GM23248 (cell line): ENCODE results near the gene PPP2R1B. TPM values are rescaled to one million over a fixed set of nuclear protein-coding genes. Genes with fewer than 3 reads are reported as not detected.

Source experiments
- DNase-seq: peaks from one replicate; pipeline ENCODE4 v3.0.0-alpha.2; 2015
- H2AFZ ChIP-seq: fragments of 200-600 bp; sonication (generic); 2 replicates; pipeline ENCODE4 v1.6.1; 2016; ENCODE audit warnings: antibody characterized with exemption
- H3F3A ChIP-seq: fragments of 200-600 bp; sonication (generic); 2 replicates; pipeline ENCODE4 v1.6.1; 2016; ENCODE audit warnings: mild to moderate bottlenecking, antibody characterized with exemption, mixed run types; ENCODE audit not compliant: insufficient read depth
- H3K27ac ChIP-seq: fragments of 200-600 bp; sonication (generic); 2 replicates; pipeline ENCODE4 v1.5.1; 2016; ENCODE audit warnings: mild to moderate bottlenecking
- H3K27me3 ChIP-seq: fragments of 200-600 bp; sonication (generic); replicated peaks from 2 replicates; pipeline ENCODE4 v1.6.1; 2016; ENCODE audit warnings: mild to moderate bottlenecking; ENCODE audit not compliant: insufficient read depth
- H3K36me3 ChIP-seq: fragments of 200-600 bp; sonication (generic); 2 replicates; pipeline ENCODE4 v1.6.1; 2016; ENCODE audit warnings: low read depth, mild to moderate bottlenecking
- H3K4me1 ChIP-seq: fragments of 200-600 bp; sonication (generic); 2 replicates; pipeline ENCODE4 v1.6.1; 2016; ENCODE audit warnings: mild to moderate bottlenecking; ENCODE audit not compliant: insufficient read depth
- H3K4me2 ChIP-seq: fragments of 200-600 bp; sonication (generic); one replicate; pipeline ENCODE4 v1.6.1; 2016; ENCODE audit warnings: mild to moderate bottlenecking; ENCODE audit not compliant: unreplicated experiment
- H3K4me3 ChIP-seq: fragments of 200-600 bp; sonication (generic); 2 replicates; pipeline ENCODE4 v1.5.1; 2016; ENCODE audit warnings: mild to moderate bottlenecking
- H3K79me2 ChIP-seq: fragments of 200-600 bp; sonication (generic); 2 replicates; pipeline ENCODE4 v1.6.1; 2016; ENCODE audit warnings: mild to moderate bottlenecking; ENCODE audit not compliant: insufficient read depth
- H3K9ac ChIP-seq: fragments of 200-600 bp; sonication (generic); 2 replicates; pipeline ENCODE4 v1.6.1; 2016; ENCODE audit warnings: mild to moderate bottlenecking
- H3K9me2 ChIP-seq: fragments of 200-600 bp; sonication (generic); 2 replicates; pipeline ENCODE4 v1.6.1; 2016; ENCODE audit warnings: mixed run types, mild to moderate bottlenecking, moderate library complexity; ENCODE audit not compliant: insufficient read depth
- H3K9me3 ChIP-seq: fragments of 200-600 bp; sonication (generic); one replicate; pipeline ENCODE4 v1.6.1; 2017; ENCODE audit warnings: low read depth
- H4K20me1 ChIP-seq: fragments of 200-600 bp; sonication (generic); 2 replicates; pipeline ENCODE4 v1.6.0; 2016; ENCODE audit not compliant: insufficient read depth
- EZH2 ChIP-seq: fragments of 200-600 bp; sonication (generic); IDR thresholded peaks from 2 replicates; pipeline ENCODE4 v1.6.1; 2018; ENCODE audit warnings: antibody characterized with exemption, mild to moderate bottlenecking; ENCODE audit not compliant: insufficient read depth, poor library complexity, severe bottlenecking
- EZH2phosphoT487 ChIP-seq: fragments of 200-600 bp; sonication (generic); IDR thresholded peaks from 2 replicates; pipeline ENCODE4 v1.6.1; 2018; ENCODE audit warnings: antibody characterized with exemption, moderate library complexity, mild to moderate bottlenecking, low read depth; ENCODE audit not compliant: insufficient read depth
- WGBS, 2 experiments: methylation state at CpG; one replicate each; pipeline ENCODE4 v1.1.6; 2015 to 2017; ENCODE audit warnings: low lambda C conversion rate in 2 of 2, low coverage in 1 of 2; ENCODE audit errors: missing lambda C conversion rate in 2 of 2; 5-methylcytosine and 5-hydroxymethylcytosine counted together
- in situ Hi-C: fragments of 300-500 bp; cut with MboI; formaldehyde crosslinking; loops from 2 replicates; pipeline ENCODE4 v1.15.0; 2020
- polyA plus RNA-seq: library from polyadenylated mRNA; unstranded; fragments of >200 nt; fragmentation: Nextera tagmentation; extraction: Ambion mirVana; gene quantifications from 2 replicates; pipeline ENCODE4 v1.2.1, GENCODE V29; 2016
- total RNA-seq: library from RNA; depleted of rRNA; stranded (reverse); fragments of >200 nt; shearing (Covaris generic); gene quantifications from 2 replicates; pipeline ENCODE4 v1.2.3, GENCODE V29; 2014

Gene PPP2R1B
- total and polyA plus RNA-seq, 2 experiments from 2014 or later: 25.1 to 26.2 TPM

DNA sequence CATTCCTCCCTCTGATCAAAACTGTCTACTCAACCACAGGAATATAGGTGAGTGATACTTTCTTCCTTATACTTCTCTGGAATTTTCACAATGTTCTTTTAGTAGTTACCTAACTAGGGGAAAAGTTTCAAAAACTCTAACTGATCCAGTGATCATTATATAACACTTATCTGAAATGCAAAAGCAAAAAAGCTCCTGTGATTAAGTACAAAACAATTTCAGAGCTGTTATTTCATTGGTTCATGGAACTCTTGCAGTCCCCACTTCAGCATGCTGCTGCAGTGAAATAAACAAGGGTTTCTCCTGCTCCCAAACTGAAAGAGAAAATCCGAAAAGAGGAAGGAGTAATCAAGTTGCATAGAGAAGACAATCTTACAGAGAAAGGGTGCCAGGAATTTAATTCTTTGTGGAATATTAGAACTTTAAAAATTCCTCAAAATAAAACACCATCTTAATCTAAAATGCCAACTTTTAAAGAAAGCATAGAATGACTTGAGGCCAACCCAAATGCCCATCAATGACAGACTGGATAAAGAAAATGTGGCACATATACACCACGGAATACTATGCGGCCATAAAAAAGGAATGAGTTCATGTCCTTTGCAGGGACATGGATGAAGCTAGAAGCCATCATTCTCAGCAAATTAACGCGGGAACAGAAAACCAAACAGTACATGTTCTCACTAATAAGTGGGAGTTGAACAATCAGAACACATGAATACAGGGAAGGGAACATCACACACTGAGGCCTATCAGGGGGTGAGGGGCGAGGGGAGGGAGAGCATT, 20.3 kb downstream of the PPP2R1B start:
- Histone ChIP-seq H3K9ac (peak overlapping the region; percentile 56), H3K9me2 (no peaks in the 10 kb centered on the region), H2AFZ (no peak overlapping the region), H3K4me3 (peak overlapping the region; percentile 54), H3K4me1 (peaks cover 22% of the 10 kb centered on the region), H3K27ac (peak overlapping the region; percentile 80), H3K36me3 (peaks cover 48% of the 10 kb centered on the region), H4K20me1 (no peaks in the 10 kb centered on the region), H3F3A (peaks cover 38% of the 10 kb centered on the region), H3K9me3 (no peaks in the 10 kb centered on the region), H3K27me3 (no peaks in the 10 kb centered on the region), H3K4me2 (peak overlapping the region; percentile 82), H3K79me2 (peaks cover 60% of the 10 kb centered on the region)
- in situ Hi-C loops: no loop called here
- TF ChIP-seq EZH2: no peak
- TF ChIP-seq EZH2phosphoT487: no peak
- peak; percentile 65 for DNase-seq
- 75 to 77% methylated on average over 6 of the region's 6 CpGs for WGBS, 2 experiments

DNA sequence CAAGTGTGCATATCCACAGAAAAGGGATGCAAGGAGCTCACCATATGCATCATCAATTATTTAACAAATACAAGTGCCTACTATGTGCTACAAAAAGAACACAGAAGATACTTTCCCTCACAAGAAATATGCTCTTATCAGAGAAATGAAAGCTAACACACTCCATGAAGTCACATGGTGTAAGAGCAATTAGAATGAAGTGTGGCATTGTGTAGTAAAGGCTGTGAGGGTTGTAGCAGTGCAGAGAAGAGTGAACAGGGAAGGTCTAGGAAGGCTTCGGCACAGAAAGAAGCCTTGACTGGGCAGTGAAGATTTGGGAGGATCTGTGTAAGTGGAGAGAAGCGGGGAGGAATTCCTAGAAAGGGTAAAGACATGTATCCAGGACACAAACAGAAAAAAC, 22.5 kb downstream of the PPP2R1B start:
- no peak overlapping the region for H3K4me2 ChIP-seq

GRCh38 chr11:111741751-111742150, 24.4 kb downstream of the PPP2R1B start:
- H3K36me3 ChIP-seq: peaks cover 40% of the 10 kb centered on the region
- H3K27ac ChIP-seq: no peak overlapping the region
- H3K4me1 ChIP-seq: peaks cover 39% of the 10 kb centered on the region
- H3K79me2 ChIP-seq: peaks cover 24% of the 10 kb centered on the region
- peaks cover 38% of the 10 kb centered on the region for H3F3A ChIP-seq
- no peak overlapping the region for H3K9ac ChIP-seq
- no peak for DNase-seq
- in situ Hi-C loops: no loop called here
- no peak overlapping the region for H2AFZ ChIP-seq
- no peak overlapping the region for H3K4me2 ChIP-seq
- WGBS, 2 experiments: 95 to 98% methylated on average over 2 of the region's 2 CpGs
- H3K4me3 ChIP-seq: no peak overlapping the region
- TF ChIP-seq EZH2: no peak
- no peak for TF ChIP-seq EZH2phosphoT487
- no peaks in the 10 kb centered on the region for H3K27me3 ChIP-seq
- H4K20me1 ChIP-seq: no peaks in the 10 kb centered on the region
- H3K9me2 ChIP-seq: no peaks in the 10 kb centered on the region
- no peaks in the 10 kb centered on the region for H3K9me3 ChIP-seq

More for the DNA sequence above, 22.5 kb downstream of the PPP2R1B start:
- peaks cover 44% of the 10 kb centered on the region for H3K79me2 ChIP-seq
- H3K4me1 ChIP-seq: peaks cover 22% of the 10 kb centered on the region
- H2AFZ ChIP-seq: no peak overlapping the region
- H3F3A ChIP-seq: peaks cover 38% of the 10 kb centered on the region
- 95 to 100% methylated on average over 2 of the region's 2 CpGs for WGBS, 2 experiments
- TF ChIP-seq EZH2phosphoT487 (no peak), EZH2 (no peak)
- no peak overlapping the region for H3K9ac ChIP-seq
- H3K9me3 ChIP-seq: no peaks in the 10 kb centered on the region
- H3K36me3 ChIP-seq: peaks cover 47% of the 10 kb centered on the region
- no peak overlapping the region for H3K27ac ChIP-seq
- no peak for DNase-seq
- H3K4me3 ChIP-seq: no peak overlapping the region
- no peaks in the 10 kb centered on the region for H3K27me3 ChIP-seq
- in situ Hi-C loops: no loop called here
- no peaks in the 10 kb centered on the region for H3K9me2 ChIP-seq
- no peaks in the 10 kb centered on the region for H4K20me1 ChIP-seq

- H3K4me2 ChIP-seq: no peak overlapping the region
- H3K4me3 ChIP-seq: no peak overlapping the region
- peaks cover 32% of the 10 kb centered on the region for H3K36me3 ChIP-seq
- no peaks in the 10 kb centered on the region for H3K9me3 ChIP-seq
- in situ Hi-C loops: no loop called here
- no peak overlapping the region for H2AFZ ChIP-seq
- no peaks in the 10 kb centered on the region for H3K27me3 ChIP-seq
- H3K4me1 ChIP-seq: peaks cover 39% of the 10 kb centered on the region
- H3K27ac ChIP-seq: no peak overlapping the region
- H3K9ac ChIP-seq: no peak overlapping the region
- TF ChIP-seq EZH2: no peak
- no peaks in the 10 kb centered on the region for H4K20me1 ChIP-seq
- peaks cover 12% of the 10 kb centered on the region for H3K79me2 ChIP-seq
- 100% methylated on average over 2 of the region's 2 CpGs for WGBS, 2 experiments
- H3K9me2 ChIP-seq: no peaks in the 10 kb centered on the region
- DNase-seq: no peak
- peaks cover 33% of the 10 kb centered on the region for H3F3A ChIP-seq
These were observed 26.9 kb downstream of the PPP2R1B start for GRCh38 chr11:111739299-111739698.
